Measurements from ENCODE around the gene TMEM167A. TPM values are rescaled to one million over a fixed set of nuclear protein-coding genes. Genes with fewer than 3 reads are reported as not detected.

TMEM167A gene
- total RNA-seq, 6 experiments from 2014 or later: 125 to 164 (median 141) TPM

DNA sequence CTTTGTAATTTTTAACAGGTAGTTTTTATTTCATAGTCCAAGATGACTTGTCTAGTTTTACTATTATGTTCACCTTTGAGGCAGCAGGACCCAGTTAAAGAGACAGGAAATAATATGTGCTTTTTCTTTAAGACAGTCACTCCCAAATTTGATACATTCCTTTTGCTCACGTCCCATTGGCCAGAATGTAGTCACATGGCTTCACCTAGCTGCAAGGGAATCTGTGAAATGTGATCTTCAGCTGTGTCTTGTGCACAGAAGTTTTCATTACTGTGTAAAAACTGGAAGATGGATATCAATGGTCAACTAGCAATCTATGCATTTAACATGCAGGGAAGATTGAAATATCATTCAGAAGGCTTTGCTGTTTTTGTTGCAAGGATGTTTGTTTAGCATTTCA lies 41.3 kb upstream of the TMEM167A start:
- no peak for DNase-seq
- Mint-ChIP-seq H3K4me1 (ENCODE audit: low read depth) (no peaks in the 10 kb centered on the region), H3K27ac (no peak overlapping the region), H3K27me3 (ENCODE audit: insufficient read depth) (no peaks in the 10 kb centered on the region), H3K4me3 (no peak overlapping the region), H3K9me3 (peaks cover 4% of the 10 kb centered on the region; the same call in 1 of the 2 replicates), H3K36me3 (ENCODE audit: low read depth) (peaks cover 26% of the 10 kb centered on the region)
- TF ChIP-seq, protein P1, sequence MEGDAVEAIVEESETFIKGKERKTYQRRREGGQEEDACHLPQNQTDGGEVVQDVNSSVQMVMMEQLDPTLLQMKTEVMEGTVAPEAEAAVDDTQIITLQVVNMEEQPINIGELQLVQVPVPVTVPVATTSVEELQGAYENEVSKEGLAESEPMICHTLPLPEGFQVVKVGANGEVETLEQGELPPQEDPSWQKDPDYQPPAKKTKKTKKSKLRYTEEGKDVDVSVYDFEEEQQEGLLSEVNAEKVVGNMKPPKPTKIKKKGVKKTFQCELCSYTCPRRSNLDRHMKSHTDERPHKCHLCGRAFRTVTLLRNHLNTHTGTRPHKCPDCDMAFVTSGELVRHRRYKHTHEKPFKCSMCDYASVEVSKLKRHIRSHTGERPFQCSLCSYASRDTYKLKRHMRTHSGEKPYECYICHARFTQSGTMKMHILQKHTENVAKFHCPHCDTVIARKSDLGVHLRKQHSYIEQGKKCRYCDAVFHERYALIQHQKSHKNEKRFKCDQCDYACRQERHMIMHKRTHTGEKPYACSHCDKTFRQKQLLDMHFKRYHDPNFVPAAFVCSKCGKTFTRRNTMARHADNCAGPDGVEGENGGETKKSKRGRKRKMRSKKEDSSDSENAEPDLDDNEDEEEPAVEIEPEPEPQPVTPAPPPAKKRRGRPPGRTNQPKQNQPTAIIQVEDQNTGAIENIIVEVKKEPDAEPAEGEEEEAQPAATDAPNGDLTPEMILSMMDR (IDR thresholded peaks at IDR 0.05): no peak

DNA sequence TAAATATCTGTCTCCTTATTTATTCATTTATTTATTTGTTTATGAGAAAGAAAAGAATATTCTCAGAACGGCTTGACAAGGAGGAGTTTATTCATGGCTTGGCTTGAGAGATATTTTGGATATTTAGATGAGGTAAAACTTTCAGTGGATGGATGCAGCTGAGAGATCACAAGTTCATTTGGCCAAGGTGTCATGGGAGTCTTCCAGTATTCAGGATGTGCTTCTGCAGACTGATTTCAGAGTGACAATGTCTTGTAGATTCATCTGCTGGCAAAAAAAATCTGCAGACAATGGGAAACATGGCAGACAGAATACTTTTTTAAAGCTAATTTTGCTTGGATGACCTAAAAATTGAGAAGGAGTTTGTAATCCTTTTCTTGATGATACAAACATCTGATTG lies 38.6 kb upstream of the TMEM167A start:
- Mint-ChIP-seq H3K27me3 (ENCODE audit: insufficient read depth) (no peaks in the 10 kb centered on the region), H3K27ac (no peak overlapping the region), H3K36me3 (ENCODE audit: low read depth) (peaks cover 39% of the 10 kb centered on the region), H3K4me1 (ENCODE audit: low read depth) (no peaks in the 10 kb centered on the region), H3K9me3 (peaks cover 13% of the 10 kb centered on the region), H3K4me3 (no peak overlapping the region)
- no peak for DNase-seq
- TF ChIP-seq, protein P1 (IDR thresholded peaks at IDR 0.05): no peak

DNA sequence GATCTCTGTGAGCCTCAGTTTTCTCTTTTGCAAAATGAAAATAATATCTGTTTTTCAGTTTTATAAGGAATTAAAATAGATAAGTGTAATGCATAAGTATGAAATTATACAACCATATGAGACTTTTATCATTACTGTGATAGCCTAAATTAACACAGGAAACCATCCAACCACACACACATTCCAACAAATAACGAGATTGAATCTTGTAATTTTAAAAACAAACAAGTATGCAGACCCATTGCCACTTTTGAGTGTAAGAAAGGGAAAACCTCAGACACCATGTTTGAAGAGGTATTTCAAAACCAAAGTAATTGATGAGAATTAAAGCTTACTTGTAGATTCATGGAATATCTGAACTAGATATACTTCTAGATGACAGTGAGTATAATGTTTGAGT lies 32.2 kb upstream of the TMEM167A start:
- no peaks in the 10 kb centered on the region for H3K27me3 Mint-ChIP-seq (ENCODE audit: insufficient read depth)

DNA sequence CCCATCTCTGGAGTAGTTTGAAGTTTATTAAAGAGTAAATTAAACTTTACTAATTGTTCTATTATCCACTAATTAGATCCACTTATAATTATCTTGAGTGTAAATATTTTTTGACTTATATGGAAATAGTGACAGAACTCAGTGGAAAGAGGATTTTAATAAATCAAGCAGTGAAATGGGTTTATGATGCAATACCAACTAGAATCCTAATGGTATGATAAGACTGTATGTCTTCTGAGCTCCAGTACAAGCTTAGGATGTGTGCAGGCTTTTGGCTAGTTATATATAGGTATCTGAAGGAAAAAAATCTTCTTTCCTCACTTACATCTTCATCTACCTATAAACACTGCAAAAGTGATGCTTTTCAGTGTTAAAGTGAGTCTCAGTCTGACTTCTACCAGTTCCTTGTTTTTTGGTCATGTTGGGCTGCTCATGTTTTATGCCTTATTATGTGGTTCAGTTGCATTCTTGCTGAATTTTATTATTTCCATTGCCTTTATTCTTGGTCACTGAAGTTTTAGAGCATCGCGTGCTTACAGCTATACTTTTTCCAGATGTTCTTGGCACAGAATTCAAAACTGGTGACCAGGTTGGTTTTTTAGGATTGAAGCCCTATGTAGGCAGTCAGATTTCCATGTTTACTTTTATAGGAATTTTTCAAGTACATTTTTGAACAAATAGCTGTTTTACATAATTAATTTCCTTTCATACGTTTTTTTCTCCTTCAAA lies 30.7 kb upstream of the TMEM167A start:
- TF ChIP-seq, protein P1 (IDR thresholded peaks at IDR 0.05): no peak
- no peak for DNase-seq
- Mint-ChIP-seq H3K9me3 (peaks cover 6% of the 10 kb centered on the region), H3K27ac (no peak overlapping the region), H3K36me3 (ENCODE audit: low read depth) (peaks cover 8% of the 10 kb centered on the region), H3K4me3 (no peak overlapping the region), H3K27me3 (ENCODE audit: insufficient read depth) (no peaks in the 10 kb centered on the region), H3K4me1 (ENCODE audit: low read depth) (peaks cover 13% of the 10 kb centered on the region)

More for the DNA sequence above, 32.2 kb upstream of the TMEM167A start:
- H3K27ac Mint-ChIP-seq: no peak overlapping the region
- peaks cover 19% of the 10 kb centered on the region for H3K36me3 Mint-ChIP-seq (ENCODE audit: low read depth)
- H3K4me3 Mint-ChIP-seq: no peak overlapping the region
- TF ChIP-seq, protein P1 (IDR thresholded peaks at IDR 0.05): no peak
- peaks cover 2% of the 10 kb centered on the region for H3K4me1 Mint-ChIP-seq (ENCODE audit: low read depth)
- peaks cover 9% of the 10 kb centered on the region for H3K9me3 Mint-ChIP-seq
- no peak for DNase-seq

DNA sequence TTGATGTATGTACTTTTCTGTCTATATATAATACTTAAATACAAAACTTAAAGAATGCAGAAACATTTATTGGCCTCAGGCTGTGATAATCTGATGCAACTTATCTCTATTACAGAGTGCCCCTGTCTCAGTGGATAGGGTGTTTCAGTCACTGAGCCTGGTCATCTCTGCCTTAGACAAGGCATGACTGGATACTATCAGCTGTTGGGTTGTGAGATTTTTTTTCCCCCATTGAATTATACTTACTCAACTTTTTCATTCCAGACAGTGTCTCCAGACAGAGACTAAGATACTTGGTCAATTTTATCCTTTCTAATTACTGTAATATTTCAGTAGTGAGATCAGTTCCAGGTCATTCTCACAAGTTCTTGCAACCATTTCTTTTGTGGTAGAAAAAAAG lies 26.8 kb upstream of the TMEM167A start:
- no peaks in the 10 kb centered on the region for H3K9me3 Mint-ChIP-seq
- peaks cover 34% of the 10 kb centered on the region for H3K4me1 Mint-ChIP-seq (ENCODE audit: low read depth)
- TF ChIP-seq, protein P1 (IDR thresholded peaks at IDR 0.05): no peak
- no peak overlapping the region; the same call in 1 of the 2 replicates for H3K27ac Mint-ChIP-seq
- no peak overlapping the region for H3K4me3 Mint-ChIP-seq
- H3K36me3 Mint-ChIP-seq (ENCODE audit: low read depth): no peaks in the 10 kb centered on the region
- no peaks in the 10 kb centered on the region for H3K27me3 Mint-ChIP-seq (ENCODE audit: insufficient read depth)
- no peak for DNase-seq

Measured in HFFc6 (cell line).